HepG2 (cell line): ENCODE data around the gene CDCA5. TPM values are rescaled to one million over a fixed set of nuclear protein-coding genes. Genes with fewer than 3 reads are reported as not detected.

ENCODE experiments used
- ARID2 ChIP-seq: sonication (generic); formaldehyde crosslinking; IDR thresholded peaks from 2 replicates; pipeline ENCODE4 v1.8.1; 2022; ENCODE audit warnings: mild to moderate bottlenecking, missing genetic modification reagents, borderline replicate concordance
- ERF ChIP-seq: IDR thresholded peaks from 2 replicates; pipeline ENCODE4 v1.6.1; 2018; ENCODE audit warnings: missing biosample characterization, missing genetic modification reagents
- GATAD2A ChIP-seq: IDR thresholded peaks from 2 replicates; pipeline ENCODE4 v1.6.1; 2016
- HNF4G ChIP-seq, 2 experiments: sonication (generic) in 1 of 2; formaldehyde crosslinking in 1 of 2; IDR thresholded peaks; 2 replicates each; pipeline versions ENCODE4 v1.4.0 to v1.6.1; 2011 to 2020; ENCODE audit warnings: borderline replicate concordance in 2 of 2, low read depth in 2 of 2, mild to moderate bottlenecking in 2 of 2, low read length in 1 of 2, missing genetic modification reagents in 1 of 2, moderate library complexity in 1 of 2
- HOXA5 ChIP-seq: sonication (generic); formaldehyde crosslinking; IDR thresholded peaks from 2 replicates; pipeline ENCODE4 v1.4.0; 2020; ENCODE audit warnings: missing genetic modification reagents
- KDM3A ChIP-seq: IDR thresholded peaks from 2 replicates; pipeline ENCODE4 v1.6.1; 2018; ENCODE audit warnings: low read depth, missing compliant biosample characterization
- MED8 ChIP-seq: sonication (generic); formaldehyde crosslinking; IDR thresholded peaks from 2 replicates; pipeline ENCODE4 v1.8.1; 2023; ENCODE audit warnings: mild to moderate bottlenecking, missing genetic modification reagents; ENCODE audit not compliant: insufficient replicate concordance
- MTF2 ChIP-seq: sonication (generic); formaldehyde crosslinking; IDR thresholded peaks from 2 replicates; pipeline ENCODE4 v1.5.0; 2020; ENCODE audit warnings: missing genetic modification reagents, borderline replicate concordance
- NFE2L1 ChIP-seq: sonication (generic); formaldehyde crosslinking; IDR thresholded peaks from 2 replicates; pipeline ENCODE4 v1.4.0; 2020; ENCODE audit warnings: missing genetic modification reagents, mild to moderate bottlenecking, borderline replicate concordance
- NR1H2 ChIP-seq: sonication (generic); formaldehyde crosslinking; IDR thresholded peaks from 2 replicates; pipeline ENCODE4 v1.8.1; 2022; ENCODE audit warnings: low read depth, missing genetic modification reagents, borderline replicate concordance
- PHF20 ChIP-seq: sonication (generic); formaldehyde crosslinking; IDR thresholded peaks from 2 replicates; pipeline ENCODE4 v1.5.0; 2020; ENCODE audit warnings: mild to moderate bottlenecking, missing genetic modification reagents
- RFXAP ChIP-seq: sonication (generic); formaldehyde crosslinking; IDR thresholded peaks from 2 replicates; pipeline ENCODE4 v1.4.0; 2020; ENCODE audit warnings: missing genetic modification reagents, borderline replicate concordance
- SMC3 ChIP-seq: IDR thresholded peaks from 2 replicates; pipeline ENCODE4 v1.6.1; 2011; ENCODE audit warnings: low read length, improper control_type of control experiment
- TSC22D2 ChIP-seq: sonication (generic); formaldehyde crosslinking; IDR thresholded peaks from 2 replicates; pipeline ENCODE4 v1.5.1; 2020; ENCODE audit warnings: missing genetic modification reagents, mild to moderate bottlenecking, borderline replicate concordance
- ZNF331 ChIP-seq: sonication (generic); formaldehyde crosslinking; IDR thresholded peaks from 2 replicates; pipeline ENCODE4 v1.4.0; 2020; ENCODE audit warnings: missing genetic modification reagents
- ZNF501 ChIP-seq: sonication (generic); formaldehyde crosslinking; IDR thresholded peaks from 2 replicates; pipeline ENCODE4 v1.5.1; 2020; ENCODE audit warnings: mild to moderate bottlenecking, moderate library complexity, missing genetic modification reagents
- ZNF605 ChIP-seq: sonication (generic); formaldehyde crosslinking; IDR thresholded peaks from 2 replicates; pipeline ENCODE4 v1.8.0; 2022; ENCODE audit warnings: mild to moderate bottlenecking, missing genetic modification reagents
- polyA plus RNA-seq, 8 experiments: library from polyadenylated mRNA; depleted of rRNA in 3 of 8; stranded (reverse) in 7 of 8; unstranded in 1 of 8; fragments of >200 nt; fragmentation: Illumina TruSeq in 4 of 8; extraction: Trizol in 4 of 8; gene quantifications; 2 replicates each; pipeline versions ENCODE4 v1.2.1 to v1.2.3, GENCODE V29; 2011 to 2016; ENCODE audit warnings: low read depth in 4 of 8, missing spikeins in 1 of 8, mixed read lengths in 1 of 8; ENCODE audit not compliant: insufficient read depth in 1 of 8
- total RNA-seq, 5 experiments: library from RNA; depleted of rRNA; stranded (reverse); fragments of >200 nt; fragmentation: Illumina TruSeq; extraction: Trizol; gene quantifications; 2 replicates each; pipeline ENCODE4 v1.2.3, GENCODE V29; 2016; ENCODE audit warnings: low read depth in 1 of 5
- TF ChIP-seq, protein P1 (sequence below): sonication (generic); formaldehyde crosslinking; IDR thresholded peaks from 2 replicates; pipeline ENCODE4 v1.8.0; 2022; ENCODE audit warnings: missing genetic modification reagents, mild to moderate bottlenecking, borderline replicate concordance
- TF ChIP-seq, protein P2 (sequence below): sonication (generic); formaldehyde crosslinking; IDR thresholded peaks from 2 replicates; pipeline ENCODE4 v1.5.0; 2020; ENCODE audit warnings: missing genetic modification reagents
- TF ChIP-seq, protein P3 (sequence below): sonication (generic); formaldehyde crosslinking; IDR thresholded peaks from 2 replicates; pipeline ENCODE4 v1.8.1; 2023; ENCODE audit warnings: mild to moderate bottlenecking, missing genetic modification reagents
- TF ChIP-seq, protein P4 (sequence below): sonication (generic); formaldehyde crosslinking; IDR thresholded peaks from 2 replicates; pipeline ENCODE4 v1.5.1; 2020; ENCODE audit warnings: mild to moderate bottlenecking, moderate library complexity, missing genetic modification reagents

Gene CDCA5
- total and polyA plus RNA-seq, 2 of the 13 experiments (the other 11 are each of a cell fraction or from before 2014, with no cell fraction given), result 13.5 to 50.6 TPM

DNA sequence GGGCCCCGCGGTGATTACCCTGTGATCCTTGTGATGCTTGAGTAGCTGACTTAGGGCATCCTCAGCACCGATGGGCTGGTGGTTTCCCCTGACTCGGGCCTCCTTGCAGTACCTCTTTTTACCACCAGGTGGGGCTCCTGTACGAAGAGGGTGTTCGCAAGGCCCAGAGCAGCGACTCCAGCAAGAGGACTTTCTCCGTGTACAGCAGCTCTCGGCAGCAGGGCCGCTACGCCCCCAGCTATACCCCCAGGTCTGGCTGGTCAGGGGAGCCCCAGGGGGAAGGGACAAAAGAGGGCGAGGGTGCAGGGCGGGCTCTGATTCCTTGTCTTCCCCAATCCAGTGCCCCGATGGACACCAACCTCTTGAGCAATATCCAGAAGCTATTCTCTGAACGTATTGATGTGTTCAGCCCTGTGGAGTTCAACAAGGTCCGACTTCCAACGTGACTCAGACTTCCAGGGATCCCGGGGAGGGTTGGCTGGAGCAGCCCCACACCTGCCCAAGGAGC lies 26.6 kb upstream of the CDCA5 start (continued):
- 0 out of 2 replicates have a peak, but pooled peaks have one; percentile 42 for TF ChIP-seq KDM3A (CRISPR knock-in tag)
- 0 out of 2 replicates have a peak, but pooled peaks have one; percentile 40 for TF ChIP-seq RFXAP (CRISPR knock-in tag)
- TF ChIP-seq, protein P1, sequence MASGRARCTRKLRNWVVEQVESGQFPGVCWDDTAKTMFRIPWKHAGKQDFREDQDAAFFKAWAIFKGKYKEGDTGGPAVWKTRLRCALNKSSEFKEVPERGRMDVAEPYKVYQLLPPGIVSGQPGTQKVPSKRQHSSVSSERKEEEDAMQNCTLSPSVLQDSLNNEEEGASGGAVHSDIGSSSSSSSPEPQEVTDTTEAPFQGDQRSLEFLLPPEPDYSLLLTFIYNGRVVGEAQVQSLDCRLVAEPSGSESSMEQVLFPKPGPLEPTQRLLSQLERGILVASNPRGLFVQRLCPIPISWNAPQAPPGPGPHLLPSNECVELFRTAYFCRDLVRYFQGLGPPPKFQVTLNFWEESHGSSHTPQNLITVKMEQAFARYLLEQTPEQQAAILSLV, result peak; percentile 64; the same call in 1 of the 2 replicates
- no peak for TF ChIP-seq NR1H2
- TF ChIP-seq ZNF331 (CRISPR knock-in tag), result 0 out of 2 replicates have a peak, but pooled peaks have one; percentile 17
- TF ChIP-seq, protein P2, sequence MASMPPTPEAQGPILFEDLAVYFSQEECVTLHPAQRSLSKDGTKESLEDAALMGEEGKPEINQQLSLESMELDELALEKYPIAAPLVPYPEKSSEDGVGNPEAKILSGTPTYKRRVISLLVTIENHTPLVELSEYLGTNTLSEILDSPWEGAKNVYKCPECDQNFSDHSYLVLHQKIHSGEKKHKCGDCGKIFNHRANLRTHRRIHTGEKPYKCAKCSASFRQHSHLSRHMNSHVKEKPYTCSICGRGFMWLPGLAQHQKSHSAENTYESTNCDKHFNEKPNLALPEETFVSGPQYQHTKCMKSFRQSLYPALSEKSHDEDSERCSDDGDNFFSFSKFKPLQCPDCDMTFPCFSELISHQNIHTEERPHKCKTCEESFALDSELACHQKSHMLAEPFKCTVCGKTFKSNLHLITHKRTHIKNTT, result no peak
- peak; percentile 48; the same call in 1 of the 2 replicates for TF ChIP-seq ZNF501
- TF ChIP-seq MED8, result no peak
- 0 out of 2 replicates have a peak, but pooled peaks have one; percentile 11 for TF ChIP-seq ZNF605 (CRISPR knock-in tag)
- no peak for TF ChIP-seq ARID2 (CRISPR knock-in tag)
- TF ChIP-seq, protein P3, sequence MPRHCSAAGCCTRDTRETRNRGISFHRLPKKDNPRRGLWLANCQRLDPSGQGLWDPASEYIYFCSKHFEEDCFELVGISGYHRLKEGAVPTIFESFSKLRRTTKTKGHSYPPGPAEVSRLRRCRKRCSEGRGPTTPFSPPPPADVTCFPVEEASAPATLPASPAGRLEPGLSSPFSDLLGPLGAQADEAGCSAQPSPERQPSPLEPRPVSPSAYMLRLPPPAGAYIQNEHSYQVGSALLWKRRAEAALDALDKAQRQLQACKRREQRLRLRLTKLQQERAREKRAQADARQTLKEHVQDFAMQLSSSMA (CRISPR knock-in tag), result no peak
- TF ChIP-seq SMC3, result peak; percentile 74
- TF ChIP-seq TSC22D2 (CRISPR knock-in tag), result 0 out of 2 replicates have a peak, but pooled peaks have one; percentile 44
- peak; percentile 48; the same call in 1 of the 2 replicates for TF ChIP-seq ERF (CRISPR knock-in tag)
- TF ChIP-seq HOXA5, result peak; percentile 23; the same call in 1 of the 2 replicates
- TF ChIP-seq MTF2 (CRISPR knock-in tag), result no peak
- TF ChIP-seq GATAD2A (CRISPR knock-in tag), result peak; percentile 58
- TF ChIP-seq PHF20 (CRISPR knock-in tag), result peak; percentile 19; the same call in 1 of the 2 replicates
- no peak for TF ChIP-seq HNF4G (IDR thresholded peaks at IDR 0.05; ENCODE audit: borderline replicate concordance, low read depth, low read length)
- 0 out of 2 replicates have a peak, but pooled peaks have one; percentile 31 for TF ChIP-seq HNF4G (CRISPR knock-in tag; IDR thresholded peaks at IDR 0.05; ENCODE audit: borderline replicate concordance, low read depth)
- TF ChIP-seq, protein P4, sequence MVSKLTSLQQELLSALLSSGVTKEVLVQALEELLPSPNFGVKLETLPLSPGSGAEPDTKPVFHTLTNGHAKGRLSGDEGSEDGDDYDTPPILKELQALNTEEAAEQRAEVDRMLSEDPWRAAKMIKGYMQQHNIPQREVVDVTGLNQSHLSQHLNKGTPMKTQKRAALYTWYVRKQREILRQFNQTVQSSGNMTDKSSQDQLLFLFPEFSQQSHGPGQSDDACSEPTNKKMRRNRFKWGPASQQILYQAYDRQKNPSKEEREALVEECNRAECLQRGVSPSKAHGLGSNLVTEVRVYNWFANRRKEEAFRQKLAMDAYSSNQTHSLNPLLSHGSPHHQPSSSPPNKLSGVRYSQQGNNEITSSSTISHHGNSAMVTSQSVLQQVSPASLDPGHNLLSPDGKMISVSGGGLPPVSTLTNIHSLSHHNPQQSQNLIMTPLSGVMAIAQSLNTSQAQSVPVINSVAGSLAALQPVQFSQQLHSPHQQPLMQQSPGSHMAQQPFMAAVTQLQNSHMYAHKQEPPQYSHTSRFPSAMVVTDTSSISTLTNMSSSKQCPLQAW (CRISPR knock-in tag), result peak; percentile 17; the same call in 1 of the 2 replicates
- TF ChIP-seq NFE2L1 (CRISPR knock-in tag), result no peak
